GM18951 (cell line): ENCODE results near the gene TAF11L6.

Experiments
- POLR2A ChIP-seq: IDR thresholded peaks from 4 replicates; pipeline ENCODE4 v1.6.1; 2011; ENCODE audit warnings: mild to moderate bottlenecking; ENCODE audit not compliant: insufficient read length, insufficient read depth; ENCODE audit errors: extremely low read depth
- in situ Hi-C: fragments of 300-500 bp; cut with MboI; formaldehyde crosslinking; loops from one replicate; pipeline ENCODE4 v1.12.0; 2022; ENCODE audit warnings: low sequenced_read_pairs, mixed read lengths, inconsistent platforms; ENCODE audit not compliant: unreplicated experiment

Gene TAF11L6

DNA sequence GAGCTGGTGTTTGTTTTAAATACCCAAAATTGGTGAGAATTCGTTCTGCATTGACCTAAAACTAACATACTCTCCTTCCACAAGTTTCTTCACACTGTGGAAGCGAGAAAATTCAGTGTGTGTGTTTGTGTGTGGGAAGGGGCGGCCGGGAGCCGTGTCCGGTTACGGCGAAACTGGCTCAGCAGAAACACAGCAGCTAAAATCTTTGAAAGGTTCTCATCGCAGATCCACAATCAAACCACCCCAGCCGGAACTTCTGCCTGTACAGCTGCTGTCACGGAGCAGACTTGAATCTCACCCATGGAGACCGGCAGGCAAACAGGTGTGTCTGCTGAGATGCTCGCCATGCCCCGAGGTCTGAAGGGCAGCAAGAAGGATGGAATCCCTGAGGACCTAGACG is at the start of gene TAF11L6:
TSS of gene TAF11L6 (plus strand) at position 301 of the 400 bp plus-strand sequence.
- in situ Hi-C loops, result loop anchor here (10.0 kb wide), 1 partner anchor 76 kb away; the partner anchor contains the start of gene TAF11L11

DNA sequence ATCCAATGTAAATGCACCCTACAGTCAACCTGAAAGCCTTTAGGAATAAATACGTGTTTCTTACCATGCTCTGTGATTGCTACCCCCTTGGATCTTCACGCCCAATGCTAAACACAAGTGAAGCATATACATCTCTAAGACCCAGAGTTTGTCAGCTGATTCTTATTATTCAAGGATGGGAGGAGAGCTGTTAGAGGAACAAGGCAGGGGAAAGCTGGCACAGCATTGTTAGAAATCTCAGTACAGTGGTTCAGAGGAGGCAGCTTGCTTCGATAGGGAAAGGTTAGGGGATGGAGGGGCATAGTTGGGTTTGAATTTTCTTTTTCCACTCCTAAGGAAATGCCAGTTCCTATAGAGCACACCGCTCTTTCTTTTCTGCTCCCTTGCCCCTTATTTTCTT is 47.1 kb upstream of the TAF11L6 start:
- no peak for TF ChIP-seq POLR2A
- in situ Hi-C loops, result loop anchor here (25.0 kb wide), 1 partner anchor 831 kb away; no protein-coding TSS in a partner anchor

DNA sequence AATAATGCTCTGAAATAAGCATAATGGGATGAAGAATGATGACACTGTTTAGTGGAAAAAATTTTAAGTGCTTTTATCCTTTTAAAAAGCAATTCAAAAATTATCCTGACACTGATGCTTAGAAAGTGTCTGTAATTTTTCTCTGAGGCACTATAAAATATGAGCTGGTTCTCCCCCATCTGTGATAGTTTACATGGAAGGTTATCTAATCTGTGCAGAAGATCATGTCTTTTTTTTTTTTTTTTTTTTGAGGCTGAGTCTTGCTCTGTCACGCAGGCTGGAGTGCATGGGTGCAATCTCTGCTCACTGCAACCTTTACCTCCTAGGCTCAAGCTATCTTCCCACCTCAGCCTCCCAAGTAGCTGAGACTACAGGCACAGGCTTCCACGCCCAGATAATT is 45.7 kb upstream of the TAF11L6 start:
- in situ Hi-C loops, result loop anchor here (25.0 kb wide), 1 partner anchor 830 kb away; no protein-coding TSS in a partner anchor
- TF ChIP-seq POLR2A, result no peak

DNA sequence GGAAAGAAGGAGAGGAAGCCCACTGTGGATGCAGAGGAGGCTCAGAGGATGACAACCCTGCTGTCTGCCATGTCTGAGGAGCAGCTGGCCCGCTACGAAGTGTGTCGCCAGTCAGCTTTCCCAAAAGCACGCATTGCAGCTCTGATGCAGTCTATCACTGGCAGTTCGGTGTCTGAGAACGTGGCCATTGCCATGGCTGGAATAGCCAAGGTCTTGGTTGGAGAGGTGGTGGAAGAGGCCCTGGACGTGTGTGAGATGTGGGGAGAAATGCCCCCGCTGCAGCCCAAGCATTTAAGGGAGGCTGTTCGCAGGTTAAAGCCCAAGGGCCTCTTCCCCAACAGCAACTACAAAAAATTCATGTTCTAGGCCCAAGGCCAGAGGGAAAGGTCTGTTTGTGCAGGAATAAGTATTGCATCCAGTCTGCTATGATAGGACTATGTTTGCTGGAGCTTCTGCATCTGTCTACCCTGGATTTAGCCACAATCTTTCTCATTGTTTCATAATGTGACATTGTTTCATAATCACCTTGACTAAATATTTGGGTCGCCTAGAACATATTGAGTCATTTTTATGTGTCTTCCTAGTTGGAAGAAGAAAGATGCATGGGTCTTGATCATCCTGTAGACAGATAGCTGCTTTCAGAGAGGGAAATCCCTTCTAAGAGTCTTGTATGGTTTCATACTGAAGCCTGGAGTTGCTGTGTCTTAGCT is 41.9 kb upstream of the TAF11L6 start:
- in situ Hi-C loops, result loop anchor here (25.0 kb wide), 1 partner anchor 826 kb away; no protein-coding TSS in a partner anchor

DNA sequence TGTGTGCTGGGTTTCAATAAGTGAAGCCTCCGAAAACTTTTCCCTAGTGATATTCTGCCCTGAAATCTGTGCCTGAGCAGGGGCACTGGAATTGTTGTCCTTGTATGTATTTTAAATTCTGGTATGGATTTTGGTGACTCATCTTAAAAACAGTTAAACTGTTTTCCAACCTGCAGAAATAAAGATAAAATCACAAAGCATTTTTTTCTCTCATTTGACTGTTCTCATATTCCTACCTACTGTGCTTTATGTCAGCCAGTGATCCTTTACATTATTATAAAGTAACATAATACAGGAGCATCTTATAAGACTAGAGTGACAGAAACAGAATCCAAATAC is 41.3 kb upstream of the TAF11L6 start:
- in situ Hi-C loops, result loop anchor here (25.0 kb wide), 1 partner anchor 825 kb away; no protein-coding TSS in a partner anchor

DNA sequence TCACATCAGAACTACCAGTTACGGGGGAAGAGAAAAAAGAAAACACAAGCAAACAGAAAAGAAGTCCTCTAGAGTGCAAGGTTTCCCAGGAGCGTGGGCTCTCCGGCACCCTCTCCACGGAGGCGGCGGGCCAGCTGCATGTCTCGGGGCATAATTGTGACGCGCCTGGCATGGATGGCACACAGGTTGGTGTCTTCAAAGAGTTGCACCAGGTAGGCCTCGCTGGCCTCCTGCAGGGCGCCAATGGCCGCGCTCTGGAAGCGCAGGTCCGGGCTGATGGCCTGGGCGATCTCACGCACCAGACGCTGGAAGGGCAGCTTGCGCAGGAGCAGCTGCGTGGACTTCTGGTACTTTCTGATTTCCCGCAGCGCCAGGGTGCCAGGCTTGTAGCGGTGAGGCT is 37.2 kb upstream of the TAF11L6 start:
- in situ Hi-C loops, result loop anchor here (25.0 kb wide), 1 partner anchor 821 kb away; no protein-coding TSS in a partner anchor

More for the DNA sequence above, 41.3 kb upstream of the TAF11L6 start:
- TF ChIP-seq POLR2A, result no peak

DNA sequence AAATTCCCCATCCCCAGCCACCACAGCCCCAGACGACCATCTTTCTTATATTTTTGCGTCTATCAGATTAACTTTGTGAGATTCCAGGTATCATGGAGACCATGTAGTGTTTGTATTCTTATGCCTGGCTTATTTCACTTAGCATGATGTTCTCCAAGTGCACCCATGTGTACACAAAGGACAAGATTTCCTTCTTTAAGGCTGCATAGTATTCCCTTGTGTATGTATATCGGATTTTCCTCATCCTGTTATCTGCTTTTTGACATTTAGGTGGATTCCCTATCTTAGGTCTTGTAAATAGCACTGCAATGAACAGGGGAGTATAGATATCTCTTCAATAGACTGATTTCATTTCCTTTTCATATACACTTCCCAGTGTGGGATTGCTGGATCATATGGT is 35.7 kb upstream of the TAF11L6 start:
- in situ Hi-C loops, result loop anchor here (25.0 kb wide), 1 partner anchor 820 kb away; no protein-coding TSS in a partner anchor
- no peak for TF ChIP-seq POLR2A

DNA sequence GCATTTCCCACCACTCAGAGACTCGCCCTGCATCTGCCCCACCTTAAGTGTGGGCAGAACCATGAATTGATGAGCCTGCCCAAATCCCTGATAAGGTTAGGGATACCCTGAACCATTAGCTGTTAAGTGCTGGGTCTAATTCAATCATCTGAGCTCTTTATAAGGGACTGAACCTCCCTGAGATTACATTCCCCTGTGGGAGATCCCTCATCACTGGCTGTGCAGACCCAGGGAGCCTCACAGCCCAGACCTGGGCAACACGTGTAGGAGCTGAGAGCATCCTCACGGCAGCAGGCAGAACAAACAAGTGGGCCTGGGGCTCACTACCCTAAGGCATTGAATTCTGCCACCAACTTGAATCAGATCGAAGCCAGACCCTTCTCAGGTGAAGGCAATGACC is 31.0 kb upstream of the TAF11L6 start:
- TF ChIP-seq POLR2A, result no peak
- in situ Hi-C loops, result loop anchor here (25.0 kb wide), 1 partner anchor 815 kb away; no protein-coding TSS in a partner anchor

DNA sequence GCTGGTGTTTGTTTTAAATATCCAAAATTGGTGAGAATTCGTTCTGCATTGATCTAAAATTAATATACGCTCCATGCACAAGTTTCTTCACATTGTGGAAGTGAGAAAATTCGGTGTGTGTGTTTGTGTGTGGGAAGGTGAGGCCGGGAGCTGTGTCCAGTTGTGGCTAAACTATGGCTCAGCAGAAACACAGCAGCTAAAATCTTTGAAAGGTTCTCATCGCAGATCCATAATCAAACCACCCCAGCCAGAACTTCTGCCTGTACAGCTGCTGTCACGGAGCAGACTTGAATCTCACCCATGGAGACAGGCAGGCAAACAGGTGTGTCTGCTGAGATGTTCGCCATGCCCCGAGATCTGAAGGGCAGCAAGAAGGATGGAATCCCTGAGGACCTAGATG is 30.5 kb upstream of the TAF11L6 start, which contains the start of gene TAF11L2:
TSS of gene TAF11L2 (plus strand) at position 301 of the 400 bp plus-strand sequence.
- in situ Hi-C loops, result loop anchor here (25.0 kb wide), 1 partner anchor 814 kb away; no protein-coding TSS in a partner anchor

DNA sequence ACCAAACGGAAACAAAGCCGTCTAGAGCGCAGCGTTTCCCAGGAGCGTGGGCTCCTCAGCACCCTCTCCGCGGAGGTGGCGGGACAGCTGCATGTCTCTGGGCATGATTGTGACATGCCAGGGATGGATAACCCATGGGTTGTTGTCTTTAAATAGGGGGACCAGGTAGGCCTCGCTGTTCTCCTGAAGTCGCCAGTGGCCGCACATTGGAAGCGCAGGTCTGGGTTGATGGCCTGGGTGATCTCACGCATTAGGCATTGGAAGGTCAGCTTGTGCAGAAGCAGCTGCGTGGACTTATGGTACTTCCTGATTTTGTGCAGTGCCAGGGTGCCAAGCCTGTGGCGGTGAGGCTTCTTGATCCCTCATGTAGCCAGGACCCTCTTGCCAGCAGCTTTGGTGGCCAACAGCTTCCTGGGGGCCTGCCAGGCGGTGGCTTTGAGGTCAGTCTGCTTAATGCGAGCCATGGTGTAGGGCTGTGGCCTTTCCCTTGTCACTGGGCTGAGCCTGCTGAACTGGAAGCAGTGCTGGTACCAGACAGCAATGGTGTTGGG is 16.6 kb upstream of the TAF11L6 start:
- in situ Hi-C loops, result loop anchor here (10.0 kb wide), 1 partner anchor 113 kb away; no protein-coding TSS in a partner anchor

DNA sequence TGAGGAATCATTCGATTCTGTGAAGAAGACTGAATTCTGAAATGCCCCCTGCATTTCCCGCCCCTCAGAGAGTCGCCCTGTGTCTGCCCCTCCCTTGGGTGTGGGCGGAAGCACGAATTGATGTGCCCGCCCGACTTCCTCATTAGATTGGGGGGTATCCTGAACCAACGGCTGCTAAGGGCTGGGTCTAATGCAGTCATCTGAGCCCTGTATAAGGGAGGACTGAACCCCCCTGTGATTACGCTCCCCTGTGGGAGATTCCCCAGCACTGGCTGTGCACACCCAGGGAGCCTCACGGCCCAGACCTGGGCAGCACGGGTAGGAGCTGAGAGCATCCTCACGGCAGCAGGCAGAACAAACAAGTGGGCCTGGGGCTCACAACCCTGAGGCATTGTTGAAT is 10.9 kb upstream of the TAF11L6 start:
- in situ Hi-C loops, result loop anchor here (10.0 kb wide), 1 partner anchor 107 kb away; no protein-coding TSS in a partner anchor

More for the DNA sequence above, 16.6 kb upstream of the TAF11L6 start:
- no peak for TF ChIP-seq POLR2A

DNA sequence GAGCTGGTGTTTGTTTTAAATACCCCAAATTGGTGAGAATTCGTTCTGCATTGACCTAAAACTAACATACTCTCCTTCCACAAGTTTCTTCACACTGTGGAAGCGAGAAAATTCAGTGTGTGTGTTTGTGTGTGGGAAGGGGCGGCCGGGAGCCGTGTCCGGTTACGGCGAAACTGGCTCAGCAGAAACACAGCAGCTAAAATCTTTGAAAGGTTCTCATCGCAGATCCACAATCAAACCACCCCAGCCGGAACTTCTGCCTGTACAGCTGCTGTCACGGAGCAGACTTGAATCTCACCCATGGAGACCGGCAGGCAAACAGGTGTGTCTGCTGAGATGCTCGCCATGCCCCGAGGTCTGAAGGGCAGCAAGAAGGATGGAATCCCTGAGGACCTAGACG is 10.4 kb upstream of the TAF11L6 start, which contains the start of gene TAF11L3:
TSS of gene TAF11L3 (plus strand) at position 301 of the 400 bp plus-strand sequence.
- in situ Hi-C loops, result loop anchor here (10.0 kb wide), 1 partner anchor 107 kb away; no protein-coding TSS in a partner anchor

DNA sequence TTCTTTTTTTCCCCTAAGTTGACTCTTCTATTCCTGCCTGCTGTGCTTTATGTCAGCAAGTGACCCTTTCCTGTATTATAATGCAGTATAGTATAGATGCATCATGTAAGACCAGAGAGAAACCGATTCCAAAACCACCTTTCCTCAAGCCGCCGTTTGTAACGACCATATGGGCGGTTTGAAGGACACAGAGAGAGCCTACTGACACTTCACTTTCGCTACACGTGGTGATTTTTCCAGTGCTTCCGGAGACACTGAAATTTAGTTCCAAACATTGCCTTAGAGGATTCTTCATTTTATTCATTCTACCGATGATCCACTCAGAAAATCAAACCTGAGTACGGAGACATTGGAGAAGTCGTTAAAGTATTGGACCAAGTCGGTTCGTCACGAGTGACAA is 9.0 kb upstream of the TAF11L6 start:
- in situ Hi-C loops, result loop anchor here (10.0 kb wide), 1 partner anchor 105 kb away; no protein-coding TSS in a partner anchor

DNA sequence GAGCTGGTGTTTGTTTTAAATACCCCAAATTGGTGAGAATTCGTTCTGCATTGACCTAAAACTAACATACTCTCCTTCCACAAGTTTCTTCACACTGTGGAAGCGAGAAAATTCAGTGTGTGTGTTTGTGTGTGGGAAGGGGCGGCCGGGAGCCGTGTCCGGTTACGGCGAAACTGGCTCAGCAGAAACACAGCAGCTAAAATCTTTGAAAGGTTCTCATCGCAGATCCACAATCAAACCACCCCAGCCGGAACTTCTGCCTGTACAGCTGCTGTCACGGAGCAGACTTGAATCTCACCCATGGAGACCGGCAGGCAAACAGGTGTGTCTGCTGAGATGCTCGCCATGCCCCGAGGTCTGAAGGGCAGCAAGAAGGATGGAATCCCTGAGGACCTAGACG is 7.0 kb upstream of the TAF11L6 start, which contains the start of gene TAF11L4:
TSS of gene TAF11L4 (plus strand) at position 301 of the 400 bp plus-strand sequence.
- in situ Hi-C loops, result loop anchor here (10.0 kb wide), 1 partner anchor 83 kb away; the partner anchor contains the start of gene TAF11L11

DNA sequence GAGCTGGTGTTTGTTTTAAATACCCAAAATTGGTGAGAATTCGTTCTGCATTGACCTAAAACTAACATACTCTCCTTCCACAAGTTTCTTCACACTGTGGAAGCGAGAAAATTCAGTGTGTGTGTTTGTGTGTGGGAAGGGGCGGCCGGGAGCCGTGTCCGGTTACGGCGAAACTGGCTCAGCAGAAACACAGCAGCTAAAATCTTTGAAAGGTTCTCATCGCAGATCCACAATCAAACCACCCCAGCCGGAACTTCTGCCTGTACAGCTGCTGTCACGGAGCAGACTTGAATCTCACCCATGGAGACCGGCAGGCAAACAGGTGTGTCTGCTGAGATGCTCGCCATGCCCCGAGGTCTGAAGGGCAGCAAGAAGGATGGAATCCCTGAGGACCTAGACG is 3.5 kb upstream of the TAF11L6 start, which contains the start of gene TAF11L5:
TSS of gene TAF11L5 (plus strand) at position 301 of the 400 bp plus-strand sequence.
- in situ Hi-C loops, result loop anchor here (10.0 kb wide), 1 partner anchor 80 kb away; the partner anchor contains the start of gene TAF11L11

DNA sequence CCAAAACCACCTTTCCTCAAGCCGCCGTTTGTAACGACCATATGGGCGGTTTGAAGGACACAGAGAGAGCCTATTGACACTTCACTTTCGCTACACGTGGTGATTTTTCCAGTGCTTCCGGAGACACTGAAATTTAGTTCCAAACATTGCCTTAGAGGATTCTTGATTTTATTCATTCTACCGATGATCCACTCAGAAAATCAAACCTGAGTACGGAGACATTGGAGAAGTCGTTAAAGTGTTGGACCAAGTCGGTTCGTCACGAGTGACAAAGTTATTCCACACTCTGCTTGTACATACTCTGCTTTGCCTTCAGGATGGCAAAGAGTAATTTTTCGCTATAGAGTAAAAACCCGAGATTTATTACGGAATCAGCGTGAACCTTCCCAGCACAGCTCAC is 2.0 kb upstream of the TAF11L6 start:
- in situ Hi-C loops, result loop anchor here (10.0 kb wide), 1 partner anchor 78 kb away; the partner anchor contains the start of gene TAF11L11
